K562 (cell line): ENCODE data around the gene ZFYVE19.

Source experiments
- ATF6 ChIP-seq: sonication (generic); formaldehyde crosslinking; IDR thresholded peaks from 2 replicates; pipeline ENCODE4 v1.4.0; 2020; ENCODE audit warnings: mild to moderate bottlenecking, missing genetic modification reagents
- CBFB ChIP-seq: sonication (generic); formaldehyde crosslinking; IDR thresholded peaks from 2 replicates; pipeline ENCODE4 v1.4.0; 2020; ENCODE audit warnings: mild to moderate bottlenecking, missing genetic modification reagents
- CEBPB ChIP-seq: fragments of 450-650 bp; IDR thresholded peaks from 2 replicates; pipeline ENCODE4 v1.6.1; 2016; ENCODE audit warnings: missing genetic modification characterization, missing compliant biosample characterization
- KAT7 ChIP-seq: sonication (generic); formaldehyde crosslinking; IDR thresholded peaks from 2 replicates; pipeline ENCODE4 v1.8.0; 2022; ENCODE audit warnings: missing genetic modification reagents, mild to moderate bottlenecking, borderline replicate concordance
- KDM4B ChIP-seq, 2 experiments: fragments of 450-650 bp in 1 of 2; sonication (generic) in 1 of 2; IDR thresholded peaks; 2 replicates each; pipeline ENCODE4 v1.6.1; 2016 to 2017; ENCODE audit warnings: borderline replicate concordance in 2 of 2, antibody characterized with exemption in 1 of 2, low read depth in 1 of 2, mild to moderate bottlenecking in 1 of 2
- MYC ChIP-seq, 2 experiments: fragments of 250-450 bp in 1 of 2; sonication (Bioruptor Pico) in 1 of 2; IDR thresholded peaks; 2 replicates each; pipeline versions ENCODE4 v1.5.1 to v1.6.1; 2012 to 2021; ENCODE audit warnings: low read depth in 2 of 2, borderline replicate concordance in 1 of 2, improper control_type of control experiment in 1 of 2, low read length in 1 of 2, mild to moderate bottlenecking in 1 of 2, moderate library complexity in 1 of 2
- RBM25 ChIP-seq: fragments of 200-400 bp; formaldehyde crosslinking; IDR thresholded peaks from 2 replicates; pipeline ENCODE4 v1.6.1; 2018; ENCODE audit warnings: low read length, low read depth, moderate library complexity; ENCODE audit not compliant: severe bottlenecking
- SRSF3 ChIP-seq: fragments of 200-400 bp; formaldehyde crosslinking; IDR thresholded peaks from 2 replicates; pipeline ENCODE4 v1.6.1; 2016; ENCODE audit warnings: mild to moderate bottlenecking, low read length, moderate library complexity; ENCODE audit not compliant: insufficient read depth
- ZNF140 ChIP-seq: fragments of 250-450 bp; sonication (Bioruptor Pico); IDR thresholded peaks from 2 replicates; pipeline ENCODE4 v1.8.0; 2021; ENCODE audit warnings: moderate library complexity, mild to moderate bottlenecking, inconsistent platforms
- ZNF77 ChIP-seq: fragments of 250-450 bp; sonication (Bioruptor Pico); IDR thresholded peaks from 2 replicates; pipeline ENCODE4 v1.5.0; 2020
- TF ChIP-seq, protein P1 (sequence below), 3 experiments: IDR thresholded peaks in 2 of 3; conservative IDR thresholded peaks in 1 of 3; 2 replicates each; pipeline ENCODE4 v1.5.1; 2011 to 2012; ENCODE audit warnings: low read length in 3 of 3, mild to moderate bottlenecking in 3 of 3, control low read depth in 2 of 3, improper control_type of control experiment in 1 of 3, inconsistent platforms in 1 of 3, low read depth in 1 of 3, mixed read lengths in 1 of 3, moderate library complexity in 1 of 3; ENCODE audit not compliant: insufficient read depth in 2 of 3

- no peak for TF ChIP-seq CBFB (CRISPR knock-in tag)
- TF ChIP-seq SRSF3 = no peak
- TF ChIP-seq ATF6 (CRISPR knock-in tag) = no peak
- TF ChIP-seq MYC (IDR thresholded peaks at IDR 0.05; ENCODE audit: low read depth, low read length) = 0 out of 2 replicates have a peak, but pooled peaks have one; percentile 37
- no peak for TF ChIP-seq MYC (CRISPR knock-in tag; IDR thresholded peaks at IDR 0.05; ENCODE audit: borderline replicate concordance, low read depth)
- TF ChIP-seq CEBPB (tag) = no peak
- no peak for TF ChIP-seq ZNF140 (CRISPR knock-in tag)
- no peak for TF ChIP-seq KAT7 (CRISPR knock-in tag)
- no peak for TF ChIP-seq ZNF77 (CRISPR knock-in tag)
- TF ChIP-seq, protein P1, sequence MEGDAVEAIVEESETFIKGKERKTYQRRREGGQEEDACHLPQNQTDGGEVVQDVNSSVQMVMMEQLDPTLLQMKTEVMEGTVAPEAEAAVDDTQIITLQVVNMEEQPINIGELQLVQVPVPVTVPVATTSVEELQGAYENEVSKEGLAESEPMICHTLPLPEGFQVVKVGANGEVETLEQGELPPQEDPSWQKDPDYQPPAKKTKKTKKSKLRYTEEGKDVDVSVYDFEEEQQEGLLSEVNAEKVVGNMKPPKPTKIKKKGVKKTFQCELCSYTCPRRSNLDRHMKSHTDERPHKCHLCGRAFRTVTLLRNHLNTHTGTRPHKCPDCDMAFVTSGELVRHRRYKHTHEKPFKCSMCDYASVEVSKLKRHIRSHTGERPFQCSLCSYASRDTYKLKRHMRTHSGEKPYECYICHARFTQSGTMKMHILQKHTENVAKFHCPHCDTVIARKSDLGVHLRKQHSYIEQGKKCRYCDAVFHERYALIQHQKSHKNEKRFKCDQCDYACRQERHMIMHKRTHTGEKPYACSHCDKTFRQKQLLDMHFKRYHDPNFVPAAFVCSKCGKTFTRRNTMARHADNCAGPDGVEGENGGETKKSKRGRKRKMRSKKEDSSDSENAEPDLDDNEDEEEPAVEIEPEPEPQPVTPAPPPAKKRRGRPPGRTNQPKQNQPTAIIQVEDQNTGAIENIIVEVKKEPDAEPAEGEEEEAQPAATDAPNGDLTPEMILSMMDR (IDR thresholded peaks at IDR 0.05 in 2 of 3, conservative IDR thresholded peaks at IDR 0.05 in 1 of 3; ENCODE audit: insufficient read depth in 2 of 3, low read depth in 1 of 3, low read length in 3 of 3) = peak; percentile 92 to 94 (median 92)
- TF ChIP-seq KDM4B (IDR thresholded peaks at IDR 0.05; ENCODE audit: borderline replicate concordance in 2 of 2, low read depth in 1 of 2) = no peak
- TF ChIP-seq RBM25 = no peak
Measured at GRCh38 chr15:40859206-40859851, 52.4 kb downstream of the ZFYVE19 start.
